Measurements from ENCODE around the gene PIK3R5. TPM values are rescaled to one million over a fixed set of nuclear protein-coding genes. Genes with fewer than 3 reads are reported as not detected.

PIK3R5 gene
- total RNA-seq, 1 donor: 184 TPM

Other genes with a start within 250 kb of the PIK3R5 start
- not detected for gene CCDC42, start 220.9 kb downstream of the PIK3R5 start, total RNA-seq
- not detected for gene SPDYE4, start 207.2 kb downstream of the PIK3R5 start, total RNA-seq
- gene MFSD6L, start 166.3 kb downstream of the PIK3R5 start, total RNA-seq: 0.10 TPM
- gene PIK3R6, start 98.0 kb downstream of the PIK3R5 start, total RNA-seq: 1.5 TPM
- 0.21 TPM for gene NTN1, start 55.8 kb upstream of the PIK3R5 start, total RNA-seq

Data from mononuclear cell (primary cell).